22Rv1 (cell line): ENCODE results near the gene CPXM2.

Experiments
- H3K27ac ChIP-seq: fragments of 450-650 bp; 2 replicates; pipeline ENCODE4 v1.5.1; 2017
- ZFX ChIP-seq: fragments of 450-650 bp; IDR thresholded peaks from 2 replicates; pipeline ENCODE4 v1.6.1; 2017; ENCODE audit warnings: antibody characterized with exemption, borderline replicate concordance
- TF ChIP-seq, protein P1 (sequence below): fragments of 450-650 bp; IDR thresholded peaks from 2 replicates; pipeline ENCODE4 v1.5.1; 2017; ENCODE audit warnings: mild to moderate bottlenecking

The CPXM2 gene

DNA sequence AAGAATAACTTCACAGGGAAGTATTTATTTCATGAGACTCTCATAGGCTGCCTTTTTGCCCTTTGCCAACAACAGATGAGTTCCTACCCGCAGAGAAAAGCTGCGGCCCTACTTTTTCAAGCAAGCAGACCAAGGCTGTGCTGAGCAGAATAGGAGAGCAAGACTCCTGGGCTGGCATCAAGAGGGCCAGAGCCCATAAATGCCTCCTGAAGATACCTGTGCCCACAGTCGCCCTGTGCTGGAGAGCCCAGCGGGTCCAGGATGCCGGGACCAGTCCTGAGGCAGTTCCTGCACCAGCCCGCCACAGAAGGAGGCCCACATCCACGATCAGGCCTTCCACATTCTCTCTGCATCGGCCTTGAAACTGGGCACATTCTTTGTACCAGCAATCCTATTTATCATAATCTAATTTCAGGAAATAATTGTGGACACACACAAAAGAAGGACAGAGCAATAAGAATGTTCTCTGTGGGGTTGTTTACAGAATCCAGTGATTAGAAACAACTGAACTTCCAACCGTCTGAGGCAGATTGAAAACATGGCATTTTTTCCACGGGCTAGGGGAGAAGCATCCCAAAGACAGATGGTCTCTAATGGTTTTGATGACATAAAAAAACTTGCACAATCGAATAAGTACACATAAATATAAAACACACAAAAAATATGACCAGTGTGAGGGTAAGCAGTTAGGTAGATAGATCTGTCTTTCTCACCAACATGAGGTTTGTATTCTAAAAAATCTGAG lies 95.6 kb downstream of the CPXM2 start:
- no peak for TF ChIP-seq ZFX
- TF ChIP-seq, protein P1, sequence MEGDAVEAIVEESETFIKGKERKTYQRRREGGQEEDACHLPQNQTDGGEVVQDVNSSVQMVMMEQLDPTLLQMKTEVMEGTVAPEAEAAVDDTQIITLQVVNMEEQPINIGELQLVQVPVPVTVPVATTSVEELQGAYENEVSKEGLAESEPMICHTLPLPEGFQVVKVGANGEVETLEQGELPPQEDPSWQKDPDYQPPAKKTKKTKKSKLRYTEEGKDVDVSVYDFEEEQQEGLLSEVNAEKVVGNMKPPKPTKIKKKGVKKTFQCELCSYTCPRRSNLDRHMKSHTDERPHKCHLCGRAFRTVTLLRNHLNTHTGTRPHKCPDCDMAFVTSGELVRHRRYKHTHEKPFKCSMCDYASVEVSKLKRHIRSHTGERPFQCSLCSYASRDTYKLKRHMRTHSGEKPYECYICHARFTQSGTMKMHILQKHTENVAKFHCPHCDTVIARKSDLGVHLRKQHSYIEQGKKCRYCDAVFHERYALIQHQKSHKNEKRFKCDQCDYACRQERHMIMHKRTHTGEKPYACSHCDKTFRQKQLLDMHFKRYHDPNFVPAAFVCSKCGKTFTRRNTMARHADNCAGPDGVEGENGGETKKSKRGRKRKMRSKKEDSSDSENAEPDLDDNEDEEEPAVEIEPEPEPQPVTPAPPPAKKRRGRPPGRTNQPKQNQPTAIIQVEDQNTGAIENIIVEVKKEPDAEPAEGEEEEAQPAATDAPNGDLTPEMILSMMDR: no peak
- no peak overlapping the region for H3K27ac ChIP-seq

DNA sequence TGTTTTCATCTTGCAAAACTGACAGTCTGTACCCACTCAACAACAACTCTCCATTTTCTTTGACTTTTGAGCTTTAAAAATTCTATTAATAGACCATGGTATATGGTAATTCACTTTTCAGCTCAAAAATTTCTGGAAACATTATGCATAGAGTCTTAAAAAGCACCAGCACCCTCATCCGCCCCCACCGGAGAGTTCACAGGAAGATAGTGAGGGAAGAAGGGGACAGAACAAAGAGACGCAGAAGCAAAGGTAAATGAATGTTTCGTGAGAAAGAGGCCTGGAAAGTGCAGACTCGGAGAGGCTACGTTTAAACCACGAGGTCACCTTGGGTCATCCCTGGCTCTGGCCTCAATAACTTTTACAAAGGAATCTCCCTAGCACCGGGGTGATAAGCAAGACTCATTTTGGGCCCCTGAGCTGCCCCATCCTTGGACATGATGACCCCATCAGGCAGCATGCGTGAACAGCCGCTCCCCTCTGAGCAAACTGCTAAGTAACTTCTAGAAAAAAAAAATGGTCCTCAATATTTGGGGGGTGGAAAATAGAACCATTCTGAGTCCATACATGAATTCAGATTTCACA lies 96.3 kb downstream of the CPXM2 start:
- no peak for TF ChIP-seq ZFX
- TF ChIP-seq, protein P1: no peak
- no peak overlapping the region for H3K27ac ChIP-seq

DNA sequence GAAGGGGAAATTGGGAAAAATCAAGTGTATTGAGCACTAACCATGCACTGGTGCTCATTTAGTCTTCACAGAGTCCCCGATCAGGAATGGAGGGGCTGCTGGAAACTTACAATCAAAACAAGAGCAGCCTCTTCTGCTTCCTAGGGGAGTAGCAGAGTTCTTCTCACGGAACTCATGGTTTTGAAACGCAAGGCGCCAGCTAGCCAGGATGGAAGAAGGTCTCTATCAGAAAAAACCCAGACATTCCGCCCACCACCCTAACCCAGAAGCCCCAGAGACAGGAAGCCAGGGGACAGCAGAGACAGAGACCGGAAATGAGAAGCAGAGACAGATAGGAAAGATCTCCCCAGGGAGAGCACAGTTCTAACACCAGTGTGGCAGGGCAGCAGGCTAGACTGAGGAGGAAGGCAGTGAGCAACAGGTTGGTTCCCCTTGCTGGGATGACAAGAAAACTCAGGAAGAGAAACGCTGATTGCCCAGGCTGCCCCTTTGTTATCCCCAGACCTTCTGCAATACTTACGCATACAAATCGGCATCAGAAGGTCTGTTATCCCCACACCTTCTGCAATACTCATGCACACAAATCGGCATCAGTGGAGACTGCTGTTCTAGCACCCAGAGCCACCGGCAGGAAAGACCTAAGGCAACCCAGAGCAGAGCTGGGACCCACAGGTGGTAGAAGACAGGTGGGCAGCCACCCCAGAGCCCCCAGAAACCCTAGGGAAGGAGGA lies 99.2 kb downstream of the CPXM2 start:
- H3K27ac ChIP-seq: no peak overlapping the region
- TF ChIP-seq ZFX: no peak
- TF ChIP-seq, protein P1: no peak

GRCh38 chr10:123790132-123790885 lies 101.3 kb downstream of the CPXM2 start:
- TF ChIP-seq, protein P1: no peak
- no peak for TF ChIP-seq ZFX
- H3K27ac ChIP-seq: no peak overlapping the region

DNA sequence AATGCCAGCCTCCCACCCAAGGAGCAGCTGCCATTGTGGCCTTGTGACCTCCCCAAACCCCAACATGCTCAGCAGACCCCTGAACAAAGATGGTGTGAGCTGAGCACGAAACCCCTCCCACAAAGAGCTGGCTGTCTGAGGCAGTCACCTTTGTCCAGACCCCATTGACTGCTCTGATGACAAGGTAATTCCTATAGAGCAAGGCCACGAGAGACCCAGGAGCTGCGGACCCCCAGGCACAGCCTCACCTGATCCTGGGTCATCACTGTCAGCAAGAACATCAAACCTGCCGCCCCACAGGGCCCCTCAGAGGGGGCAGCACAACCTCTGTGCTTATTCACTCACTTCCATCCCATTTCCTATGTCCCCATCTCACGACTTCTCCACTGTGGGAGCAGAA lies 102.6 kb downstream of the CPXM2 start:
- H3K27ac ChIP-seq: no peak overlapping the region
- TF ChIP-seq, protein P1: no peak
- TF ChIP-seq ZFX: no peak

DNA sequence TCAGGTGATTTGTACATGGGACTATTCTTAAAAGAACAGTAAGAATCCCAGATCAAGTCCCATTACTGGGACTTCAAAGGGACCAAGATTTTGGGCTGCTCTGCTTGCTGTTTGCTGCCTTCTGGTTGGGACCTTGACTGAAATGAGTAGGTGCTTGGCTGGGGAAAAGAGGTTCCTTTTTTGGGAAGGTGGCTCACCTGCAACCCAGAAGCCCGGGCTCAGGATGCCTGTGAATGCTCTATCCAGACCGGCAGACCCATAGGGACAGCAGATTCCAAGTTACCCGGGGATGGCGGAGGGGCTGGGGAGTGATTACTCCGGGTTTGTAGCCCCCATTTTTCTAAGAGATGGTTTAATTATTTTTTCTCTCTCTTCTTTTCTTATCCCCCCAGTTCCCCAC lies 104.0 kb downstream of the CPXM2 start:
- H3K27ac ChIP-seq: no peak overlapping the region
- TF ChIP-seq, protein P1: no peak
- no peak for TF ChIP-seq ZFX
